WERI-Rb-1 (cell line): Measurements from ENCODE around the gene ENO3.

ENCODE experiments used
- DNase-seq: peaks from one replicate; pipeline ENCODE4 v3.0.0-alpha.2; 2020
- H3K27ac ChIP-seq: fragments of 250-450 bp; sonication (Bioruptor Pico); 2 replicates; pipeline ENCODE4 v1.5.1; 2020; ENCODE audit warnings: mild to moderate bottlenecking, moderate library complexity
- H3K27me3 ChIP-seq: fragments of 250-450 bp; sonication (Bioruptor Pico); 2 replicates; pipeline ENCODE4 v1.5.1; 2021; ENCODE audit warnings: mild to moderate bottlenecking, low read depth, moderate library complexity; ENCODE audit not compliant: insufficient read depth, severe bottlenecking
- H3K36me3 ChIP-seq: fragments of 250-450 bp; sonication (Bioruptor Pico); 2 replicates; pipeline ENCODE4 v1.5.1; 2020; ENCODE audit warnings: mild to moderate bottlenecking, moderate library complexity
- H3K4me3 ChIP-seq: 2 replicates; pipeline ENCODE4 v1.5.1; 2011; ENCODE audit warnings: low read depth, mild to moderate bottlenecking, control low read depth, low read length
- H3K9me3 ChIP-seq: fragments of 250-450 bp; sonication (Bioruptor Pico); 2 replicates; pipeline ENCODE4 v1.5.1; 2021; ENCODE audit warnings: mild to moderate bottlenecking, moderate library complexity; ENCODE audit not compliant: severe bottlenecking
- CTCF ChIP-seq: IDR thresholded peaks from 2 replicates; pipeline ENCODE4 v1.5.1; 2011; ENCODE audit warnings: low read depth, mild to moderate bottlenecking, control low read depth, inconsistent platforms, low read length

The ENO3 gene

GRCh38 chr17:4968486-4969046, 17.6 kb downstream of the ENO3 start:
- H3K27ac ChIP-seq: peak overlapping the region; percentile 91
- H3K9me3 ChIP-seq: no peaks in the 10 kb centered on the region
- H3K27me3 ChIP-seq: no peaks in the 10 kb centered on the region
- no peak for TF ChIP-seq CTCF
- peak overlapping the region; percentile 65 for H3K4me3 ChIP-seq
- H3K36me3 ChIP-seq: peaks cover 38% of the 10 kb centered on the region
- DNase-seq: peak; percentile 44

DNA sequence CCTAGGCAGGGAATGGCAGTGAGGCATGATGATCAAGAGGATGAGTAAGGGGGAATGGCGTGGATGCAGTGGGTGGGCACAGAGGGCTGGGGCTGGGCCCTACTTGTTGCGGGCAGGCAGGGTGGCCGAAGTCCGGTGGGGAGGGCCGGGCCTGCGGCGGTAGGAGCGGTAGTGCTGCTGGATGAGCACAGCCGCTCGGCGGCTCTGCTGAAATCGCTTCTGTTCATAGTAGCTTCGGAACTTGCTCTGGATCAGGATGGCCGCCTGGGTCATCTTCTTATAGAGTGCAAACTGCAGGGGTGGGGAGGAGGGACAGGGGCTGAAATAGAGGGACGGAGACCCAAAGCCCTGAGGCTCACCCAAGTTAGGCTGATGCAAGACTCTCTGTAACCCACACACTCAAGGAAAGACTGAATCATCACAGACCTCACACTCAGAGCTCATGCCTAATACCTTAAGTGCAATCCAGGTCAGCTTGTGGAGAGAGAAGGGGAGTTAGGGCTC, 18.2 kb downstream of the ENO3 start:
- no peak for TF ChIP-seq CTCF
- Histone ChIP-seq H3K27ac (peak overlapping the region; percentile 91), H3K9me3 (no peaks in the 10 kb centered on the region), H3K36me3 (peaks cover 43% of the 10 kb centered on the region), H3K27me3 (no peaks in the 10 kb centered on the region), H3K4me3 (no peak overlapping the region)
- peak; percentile 22 for DNase-seq

DNA sequence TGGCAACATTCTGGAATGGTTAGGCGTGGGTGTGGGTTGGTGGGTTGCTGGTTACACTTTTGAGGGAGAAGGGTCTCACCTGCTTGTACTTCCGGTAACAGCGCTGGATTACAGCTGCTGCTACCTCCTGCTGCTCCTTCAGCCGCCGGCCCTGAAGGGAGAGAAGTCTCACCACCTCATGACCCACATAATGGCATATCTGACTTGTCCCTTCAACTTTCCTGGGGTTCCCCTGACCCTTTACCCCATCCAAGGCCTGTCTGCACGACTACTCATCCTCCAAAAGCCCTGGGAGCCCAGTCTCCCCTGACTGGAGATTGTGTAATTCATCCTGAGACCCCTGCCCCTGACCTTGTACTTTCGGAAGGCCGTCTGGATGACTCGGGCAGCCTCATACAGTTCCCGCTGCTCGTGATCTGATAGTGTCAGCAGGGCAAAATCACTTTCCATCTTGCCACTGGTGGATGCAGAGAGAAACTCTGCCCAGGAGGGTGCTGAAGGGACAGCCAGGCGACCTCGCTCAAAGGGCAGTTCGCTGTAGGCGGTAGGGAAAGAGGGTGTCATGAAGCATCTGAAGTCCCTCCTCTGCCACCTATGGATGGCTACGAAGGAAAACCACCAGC, 18.7 kb downstream of the ENO3 start:
- no peak for DNase-seq
- H3K27me3 ChIP-seq: no peaks in the 10 kb centered on the region
- no peak overlapping the region for H3K4me3 ChIP-seq
- peaks cover 45% of the 10 kb centered on the region for H3K36me3 ChIP-seq
- H3K27ac ChIP-seq: peak overlapping the region; percentile 91
- no peak for TF ChIP-seq CTCF
- H3K9me3 ChIP-seq: no peaks in the 10 kb centered on the region

DNA sequence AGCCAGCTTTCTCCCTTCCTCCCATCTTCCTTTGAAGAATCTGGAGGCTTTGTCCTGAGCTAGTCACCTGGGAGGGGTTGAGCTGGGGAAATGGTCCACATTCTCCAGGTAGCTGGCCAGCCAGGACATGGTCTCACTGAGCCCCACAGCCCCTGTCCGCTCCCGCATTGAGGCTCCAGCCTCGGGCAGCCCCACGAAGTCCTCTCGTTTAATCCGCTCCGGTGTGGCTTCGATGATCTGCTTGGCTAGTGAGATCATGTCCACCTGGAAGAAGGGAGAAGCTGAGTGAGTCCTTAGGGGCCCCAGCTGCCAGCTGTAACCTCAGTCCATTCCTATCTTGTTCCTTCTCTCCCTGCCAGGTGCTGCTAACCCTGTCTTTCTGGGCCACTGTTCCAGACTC, 19.4 kb downstream of the ENO3 start:
- peak; percentile 65 for DNase-seq
- Histone ChIP-seq H3K27me3 (no peaks in the 10 kb centered on the region), H3K9me3 (no peaks in the 10 kb centered on the region), H3K4me3 (no peak overlapping the region), H3K36me3 (peaks cover 47% of the 10 kb centered on the region), H3K27ac (peak overlapping the region; percentile 91)
- no peak for TF ChIP-seq CTCF

DNA sequence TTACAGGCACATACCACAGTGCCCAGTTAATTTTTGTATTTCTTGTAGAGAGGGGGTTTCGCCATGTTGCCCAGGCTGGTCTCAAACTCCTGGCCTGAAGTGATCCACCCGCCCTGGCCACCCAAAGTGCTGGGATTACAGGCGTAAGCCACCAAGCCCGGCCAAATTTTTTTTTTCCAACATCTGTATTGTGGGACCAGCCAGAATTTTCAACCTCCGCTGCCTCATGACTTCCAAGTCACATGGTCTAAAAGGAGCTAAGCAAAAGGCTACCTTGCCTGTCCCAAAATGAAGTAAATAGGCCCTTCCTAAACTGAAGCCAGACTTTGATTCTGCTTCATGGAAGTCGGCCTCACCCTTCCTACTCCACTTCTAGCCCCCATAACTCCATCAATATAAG, 20.9 kb downstream of the ENO3 start:
- H3K4me3 ChIP-seq: no peak overlapping the region
- peaks cover 54% of the 10 kb centered on the region for H3K36me3 ChIP-seq
- TF ChIP-seq CTCF: no peak
- no peaks in the 10 kb centered on the region for H3K9me3 ChIP-seq
- H3K27me3 ChIP-seq: no peaks in the 10 kb centered on the region
- H3K27ac ChIP-seq: no peak overlapping the region
- DNase-seq: no peak
